K562 (cell line): Measurements from ENCODE around the gene BNIP2. TPM values are rescaled to one million over a fixed set of nuclear protein-coding genes. Genes with fewer than 3 reads are reported as not detected.
"Not testable (repeated sequence)": the region's sequence is repeated elsewhere in the genome, so short reads cannot be mapped to it uniquely, and the experiment has no call there.

ENCODE experiments used
- ATAC-seq: fragments of 200-7000 bp; cut with Tn5 transposase; 3 replicates; pipeline ENCODE4 v1.9.1; 2020; ENCODE audit warnings: moderate library complexity
- BruUV-seq: library from RNA; stranded (reverse); fragments of 400-500 nt; replicated peaks from 2 replicates; lab custom pipeline; 2021; lab: Mats Ljungman, UMichigan
- CTCF ChIA-PET: fragments of 300-600 bp; formaldehyde crosslinking; extraction: SDS; loops from one replicate; lab custom pipeline; 2021; ENCODE audit warnings: low intra/inter-chr PET ratio; lab: Yijun Ruan, JAX
- POLR2A ChIA-PET: fragments of 300-600, 350-650 bp; sonication (Branson Sonifier 250); formaldehyde crosslinking; extraction: SDS; loops from one replicate; lab custom pipeline; 2021; ENCODE audit warnings: antibody characterized with exemption, inconsistent platforms; lab: Yijun Ruan, JAX
- DNase-seq, 4 experiments: peaks; one replicate each; pipeline versions ENCODE4 v3.0.0 to v3.0.0-alpha.2; 2011 to 2018; ENCODE audit warnings: low spot score in 3 of 4, mixed read lengths in 3 of 4; ENCODE audit errors: extremely low read depth in 1 of 4
- FAIRE-seq: peaks from 2 replicates; lab custom pipeline; 2011; peaks lifted over from hg19 to GRCh38; lab: Jason Lieb, UNC
- H2AFZ ChIP-seq: 2 replicates; pipeline ENCODE4 v1.6.0; 2011; ENCODE audit warnings: low read depth, low read length, control low read depth, inconsistent platforms
- H3K27ac ChIP-seq: fragments of 200-600 bp; 3 replicates; pipeline ENCODE4 v1.8.0; 2011; ENCODE audit warnings: low read depth, mild to moderate bottlenecking, control low read depth, inconsistent platforms, low read length, moderate library complexity, mixed read lengths; ENCODE audit errors: extremely low read depth
- H3K27me3 ChIP-seq, 2 experiments: fragments of 300-600 bp in 1 of 2; 2 replicates in 1 of 2; 3 replicates in 1 of 2; pipeline versions ENCODE4 v1.6.0 to v1.8.0; 2011; ENCODE audit warnings: inconsistent platforms in 2 of 2, low read length in 2 of 2, mild to moderate bottlenecking in 1 of 2, mixed read lengths in 1 of 2, moderate library complexity in 1 of 2; ENCODE audit not compliant: control insufficient read depth in 2 of 2, insufficient read depth in 2 of 2
- H3K36me3 ChIP-seq: fragments of 300-600 bp; 3 replicates; pipeline ENCODE4 v1.8.0; 2011; ENCODE audit warnings: mild to moderate bottlenecking, low read length, inconsistent platforms; ENCODE audit not compliant: control insufficient read depth, insufficient read depth
- H3K4me1 ChIP-seq, 2 experiments: fragments of 200-600 bp in 1 of 2; replicated peaks in 1 of 2; 2 replicates in 1 of 2; 3 replicates in 1 of 2; pipeline versions ENCODE4 v1.5.1 to v1.8.0; 2011; ENCODE audit warnings: inconsistent platforms in 2 of 2, low read length in 2 of 2, mild to moderate bottlenecking in 1 of 2, mixed read lengths in 1 of 2, moderate library complexity in 1 of 2; ENCODE audit not compliant: control insufficient read depth in 2 of 2, insufficient read depth in 2 of 2
- H3K4me2 ChIP-seq: 2 replicates; pipeline ENCODE4 v1.6.1; 2011; ENCODE audit warnings: low read length, control low read depth, inconsistent platforms, mixed read lengths; ENCODE audit not compliant: insufficient read depth
- H3K4me3 ChIP-seq: fragments of 200-600 bp; sonication (generic), shearing (Covaris generic); 2 replicates; pipeline ENCODE4 v1.5.1; 2016; ENCODE audit warnings: control low read depth, inconsistent platforms
- H3K79me2 ChIP-seq: fragments of 200-600 bp; 3 replicates; pipeline ENCODE4 v1.8.0; 2011; ENCODE audit warnings: low read length, inconsistent platforms; ENCODE audit not compliant: control insufficient read depth, insufficient read depth
- H3K9ac ChIP-seq, 2 experiments: 2 replicates each; pipeline versions ENCODE4 v1.6.0 to v1.6.1; 2011; ENCODE audit warnings: low read depth in 2 of 2, low read length in 2 of 2, control low read depth in 1 of 2, inconsistent platforms in 1 of 2, mild to moderate bottlenecking in 1 of 2, mixed read lengths in 1 of 2; ENCODE audit not compliant: insufficient read depth in 1 of 2
- H3K9me1 ChIP-seq: one replicate; pipeline ENCODE4 v1.6.0; 2011; ENCODE audit warnings: inconsistent platforms, mild to moderate bottlenecking, low read length, moderate library complexity; ENCODE audit not compliant: control insufficient read depth, insufficient read depth
- H3K9me3 ChIP-seq: replicated peaks from 2 replicates; pipeline ENCODE4 v1.5.1; 2011; ENCODE audit warnings: low read depth, low read length, inconsistent platforms; ENCODE audit not compliant: control insufficient read depth, insufficient read depth
- H4K20me1 ChIP-seq: replicated peaks from 2 replicates; pipeline ENCODE4 v1.6.1; 2011; ENCODE audit warnings: low read length, inconsistent platforms, mixed read lengths; ENCODE audit not compliant: control insufficient read depth, insufficient read depth
- CTCF ChIP-seq, 3 experiments: IDR thresholded peaks in 2 of 3; conservative IDR thresholded peaks in 1 of 3; 2 replicates each; pipeline ENCODE4 v1.5.1; 2011 to 2012; ENCODE audit warnings: low read length in 3 of 3, mild to moderate bottlenecking in 3 of 3, control low read depth in 2 of 3, improper control_type of control experiment in 1 of 3, inconsistent platforms in 1 of 3, low read depth in 1 of 3, mixed read lengths in 1 of 3, moderate library complexity in 1 of 3; ENCODE audit not compliant: insufficient read depth in 2 of 3
- ESRRA ChIP-seq: fragments of 450-650 bp; IDR thresholded peaks from 2 replicates; pipeline ENCODE4 v1.6.1; 2014; ENCODE audit warnings: low read depth, mild to moderate bottlenecking, moderate library complexity, borderline replicate concordance
- SRF ChIP-seq, 2 experiments: fragments of 250-450, 450-650 bp in 1 of 2; sonication (Bioruptor Pico) in 1 of 2; sonication (generic) in 1 of 2; formaldehyde crosslinking; IDR thresholded peaks; 2 replicates each; pipeline versions ENCODE4 v1.5.0 to v1.5.1; 2020 to 2022; ENCODE audit warnings: mild to moderate bottlenecking in 1 of 2, missing genetic modification reagents in 1 of 2
- ZFPM2 ChIP-seq: fragments of 250-450 bp; sonication (Bioruptor Pico); IDR thresholded peaks from 2 replicates; pipeline ENCODE4 v1.5.1; 2022; ENCODE audit warnings: mild to moderate bottlenecking
- ZNF134 ChIP-seq: fragments of 250-450 bp; sonication (Bioruptor Pico); conservative IDR thresholded peaks from 2 replicates; pipeline ENCODE4 v1.4.0; 2020
- ZNF140 ChIP-seq: fragments of 250-450 bp; sonication (Bioruptor Pico); IDR thresholded peaks from 2 replicates; pipeline ENCODE4 v1.8.0; 2021; ENCODE audit warnings: moderate library complexity, mild to moderate bottlenecking, inconsistent platforms
- ZNF316 ChIP-seq: fragments of 450-650 bp; IDR thresholded peaks from 2 replicates; pipeline ENCODE4 v1.6.1; 2016
- WGBS: fragments of 100-300 bp; shearing (Covaris generic); methylation state at CpG from one replicate; pipeline ENCODE4 v1.1.6; 2016; ENCODE audit warnings: low coverage, mixed read lengths; ENCODE audit not compliant: insufficient coverage; ENCODE audit errors: missing lambda C conversion rate; 5-methylcytosine and 5-hydroxymethylcytosine counted together
- in situ Hi-C: fragments of 300-500 bp; cut with MboI; formaldehyde crosslinking; loops from 4 replicates; pipeline ENCODE4 v1.15.0; 2018; ENCODE audit warnings: inconsistent platforms, mixed read lengths
- intact Hi-C: fragments of 100-400 bp; cut with micrococcal nuclease; formaldehyde crosslinking; loops from 2 replicates; pipeline ENCODE4 v1.14.2; 2022
- polyA plus RNA-seq, 8 experiments: library from polyadenylated mRNA; depleted of rRNA in 4 of 8; stranded (reverse) in 5 of 8; unstranded in 3 of 8; fragments of >200 nt; fragmentation: Nextera tagmentation in 2 of 8; fragmentation: Illumina TruSeq in 1 of 8; extraction: Ambion mirVana in 2 of 8; extraction: Trizol in 1 of 8; gene quantifications; 2 replicates each; pipeline versions ENCODE4 v1.2.1 to v1.2.3, GENCODE V29; 2011 to 2014; ENCODE audit warnings: inconsistent platforms in 1 of 8, missing spikeins in 1 of 8
- total RNA-seq, 7 experiments: library from RNA; depleted of rRNA in 6 of 7; stranded (reverse); fragments of >200 nt in 6 of 7; fragmentation: Illumina TruSeq in 2 of 7; extraction: Trizol in 2 of 7; gene quantifications; 2 replicates each; pipeline versions ENCODE4 v1.2.1 to v1.2.3, GENCODE V29; 2011 to 2021; ENCODE audit warnings: low replicate concordance in 1 of 7

The BNIP2 gene
- total and polyA plus RNA-seq, 9 of the 15 experiments (the other 6 are each of a cell fraction or from before 2014, with no cell fraction given): 19.6 to 88.0 (median 52.5) TPM

- Histone ChIP-seq H3K79me2 (no peaks in the 10 kb centered on the region), H3K4me2 (no peak overlapping the region), H3K4me3 (no peak overlapping the region), H2AFZ (no peak overlapping the region), H3K4me1 (no peaks in the 10 kb centered on the region), H3K9me3 (no peaks in the 10 kb centered on the region), H3K36me3 (peaks cover 74% of the 10 kb centered on the region), H4K20me1 (no peaks in the 10 kb centered on the region), H3K9ac (no peak overlapping the region), H3K27me3 (no peaks in the 10 kb centered on the region), H3K9me1 (no peaks in the 10 kb centered on the region), H3K27ac (no peak overlapping the region)
- in situ Hi-C loops: no loop called here
- BruUV-seq: no TSS peak
- FAIRE-seq: no peak
- WGBS: 59% methylated on average over 2 of the region's 2 CpGs
- no peak for DNase-seq
- TF ChIP-seq ZNF140 (CRISPR knock-in tag) (no peak), ZFPM2 (CRISPR knock-in tag) (no peak), ZNF134 (CRISPR knock-in tag) (no peak), ESRRA (no peak), SRF (CRISPR knock-in tag; IDR thresholded peaks at IDR 0.05) (no peak)
- intact Hi-C loops: no loop called here
- ChIA-PET CTCF (no interaction called here), POLR2A (interaction anchor here (1.4 to 1.6 kb wide), 2 partner anchors 9 kb away, joined by 3 to 6 read pairs; no protein-coding TSS in a partner anchor)
- no peak for ATAC-seq
Measured at GRCh38 chr15:59642351-59642750, 46.8 kb downstream of the BNIP2 start.

- H2AFZ ChIP-seq, H3K79me2 ChIP-seq, intact Hi-C loops, BruUV-seq, H3K27ac ChIP-seq, H3K9me3 ChIP-seq, H3K9ac ChIP-seq, H3K4me2 ChIP-seq, CTCF ChIA-PET, H4K20me1 ChIP-seq, H3K4me1 ChIP-seq, H3K4me3 ChIP-seq, DNase-seq, H3K9me1 ChIP-seq, H3K27me3 ChIP-seq, in situ Hi-C loops: not testable (repeated sequence)
- H3K36me3 ChIP-seq: peaks cover 43% of the 10 kb centered on the region
- POLR2A ChIA-PET: interaction anchor here (0.7 to 1.5 kb wide), 3 partner anchors 11 to 87 kb away, joined by 3 to 5 read pairs (median 3); partner anchors contain the start of gene GTF2A2
- TF ChIP-seq ZNF316 (peak; percentile 14; the same call in 1 of the 2 replicates), CTCF (IDR thresholded peaks at IDR 0.05 in 2 of 3, conservative IDR thresholded peaks at IDR 0.05 in 1 of 3; ENCODE audit: insufficient read depth in 2 of 3, low read depth in 1 of 3, low read length in 3 of 3) (peak in 1 of 3 experiments; percentile 36; a peak in 2 of 6 replicates)
- ATAC-seq (peak; percentile 50), FAIRE-seq (peak; percentile 76)
- 93% methylated on average over 2 of the region's 2 CpGs for WGBS
Measured at GRCh38 chr15:59637507-59637906, 51.6 kb downstream of the BNIP2 start.
